ENCODE measurements around the gene JAK2. TPM values are rescaled to one million over a fixed set of nuclear protein-coding genes. Genes with fewer than 3 reads are reported as not detected.
A peak's percentile ranks its signal among the peaks of the same experiment; 100 is the strongest.

Gene JAK2
- total RNA-seq, 5 donors from 2014 or later (not counting 1 experiment from before 2014, with no cell fraction given) = 12.6 to 16.2 (median 15.0) TPM

DNA sequence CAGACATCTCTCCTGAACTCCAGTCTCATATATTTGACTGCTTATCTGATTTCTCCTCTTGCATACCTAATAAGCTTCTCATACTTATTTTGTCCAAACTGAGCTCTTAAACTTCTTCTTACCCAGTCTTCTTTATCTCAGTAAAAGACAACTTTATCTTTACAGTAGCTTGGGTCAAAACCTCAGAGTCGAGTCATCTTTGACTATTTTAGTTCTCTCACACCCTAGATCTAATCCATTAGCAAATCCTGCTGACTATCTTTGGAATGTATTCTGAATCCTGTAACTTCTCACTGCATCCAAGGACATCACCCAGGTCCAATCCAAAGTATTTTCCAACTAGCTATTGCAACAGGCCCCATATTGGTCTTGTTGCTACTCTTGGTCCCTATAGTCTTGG is 11.8 kb upstream of the JAK2 start:
- ATAC-seq (replicated peaks in 1 of 4) (no peak), DNase-seq (no peak)
- no peak overlapping the region for H3K4me3 Mint-ChIP-seq
- no peak overlapping the region for H3K27ac Mint-ChIP-seq
- H3K27me3 Mint-ChIP-seq = peaks cover 0 to 3% of the 10 kb centered on the region in 2 donors
- Histone ChIP-seq H3K36me3 (ENCODE audit: control insufficient read depth in 2 of 2, extremely low read depth in 1 of 2, insufficient read depth in 1 of 2, low read length in 1 of 2) (no peaks in the 10 kb centered on the region), H3K27ac (ENCODE audit: low read length) (no peak overlapping the region), H3K27me3 (replicated peaks in 1 of 2; ENCODE audit: control insufficient read depth in 2 of 2, extremely low read depth in 1 of 2, insufficient read depth in 2 of 2, low read length in 1 of 2) (peaks cover 0 to 3% of the 10 kb centered on the region in 2 experiments), H3K4me1 (ENCODE audit: control insufficient read depth in 1 of 2, extremely low read depth in 1 of 2, insufficient read depth in 2 of 2, low read length in 2 of 2) (peaks cover 6 to 10% of the 10 kb centered on the region in 2 experiments), H3K9me3 (no peaks in the 10 kb centered on the region), H3K4me3 (ENCODE audit: control insufficient read depth in 1 of 2, extremely low read depth in 1 of 2, low read length in 1 of 2) (no peak overlapping the region)
- WGBS (ENCODE audit: insufficient coverage) = 100% methylated on average over 1 of the region's 1 CpG
- CTCF ChIA-PET = interaction anchor here in 1 of 2 donors (1.4 kb wide), 1 partner anchor 16 kb away, joined by 4 read pairs; no protein-coding TSS in a partner anchor
- no peaks in the 10 kb centered on the region for H3K9me3 Mint-ChIP-seq
- H3K4me1 Mint-ChIP-seq = no peaks in the 10 kb centered on the region
- no peaks in the 10 kb centered on the region for H3K36me3 Mint-ChIP-seq
- POLR2A ChIA-PET = no interaction called here

- Mint-ChIP-seq H3K9me3 (no peaks in the 10 kb centered on the region), H3K27ac (no peak overlapping the region), H3K4me1 (no peaks in the 10 kb centered on the region), H3K27me3 (peaks cover 0 to 3% of the 10 kb centered on the region in 2 donors), H3K36me3 (no peaks in the 10 kb centered on the region), H3K4me3 (no peak overlapping the region)
- ATAC-seq (replicated peaks in 1 of 4) (no peak), DNase-seq (no peak)
- CTCF ChIA-PET = interaction anchor here (0.5 to 1.4 kb wide), 2 partner anchors 15 to 213 kb away, joined by 3 to 4 read pairs; no protein-coding TSS in a partner anchor
- Histone ChIP-seq H3K27ac (ENCODE audit: low read length) (no peak overlapping the region), H3K27me3 (replicated peaks in 1 of 2; ENCODE audit: control insufficient read depth in 2 of 2, extremely low read depth in 1 of 2, insufficient read depth in 2 of 2, low read length in 1 of 2) (peaks cover 0 to 3% of the 10 kb centered on the region in 2 experiments), H3K4me3 (ENCODE audit: control insufficient read depth in 1 of 2, extremely low read depth in 1 of 2, low read length in 1 of 2) (no peak overlapping the region), H3K4me1 (ENCODE audit: control insufficient read depth in 1 of 2, extremely low read depth in 1 of 2, insufficient read depth in 2 of 2, low read length in 2 of 2) (peaks cover 6 to 10% of the 10 kb centered on the region in 2 experiments), H3K36me3 (ENCODE audit: control insufficient read depth in 2 of 2, extremely low read depth in 1 of 2, insufficient read depth in 1 of 2, low read length in 1 of 2) (no peaks in the 10 kb centered on the region), H3K9me3 (no peaks in the 10 kb centered on the region)
- POLR2A ChIA-PET = interaction anchor here in 1 of 2 donors (0.6 kb wide), 1 partner anchor 152 kb away, joined by 3 read pairs; no protein-coding TSS in a partner anchor
- no CpG with 5 or more reads among the region's 1 CpG for WGBS (ENCODE audit: insufficient coverage)
These were observed 11.2 kb upstream of the JAK2 start for GRCh38 chr9:4973902-4974301.

DNA sequence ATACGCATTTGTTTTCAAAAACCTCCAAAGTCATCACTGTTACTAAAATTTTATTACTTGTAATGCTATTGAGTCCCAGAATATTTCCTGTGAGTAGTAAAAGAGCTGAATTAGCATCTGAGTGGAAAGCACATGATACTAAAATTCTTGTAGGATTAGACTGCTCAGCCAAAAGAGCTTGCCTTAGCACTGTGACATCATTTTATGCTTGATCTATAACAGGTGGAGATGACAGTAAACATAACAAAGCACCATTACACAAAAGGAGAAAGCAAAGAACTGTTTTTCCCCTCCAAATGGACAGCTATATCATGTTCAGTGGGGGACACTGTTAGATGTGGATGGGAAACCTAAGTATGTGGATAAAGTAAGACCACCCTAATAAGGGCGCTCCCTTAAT is 5.8 kb upstream of the JAK2 start:
- Mint-ChIP-seq H3K27ac (no peak overlapping the region), H3K9me3 (no peaks in the 10 kb centered on the region), H3K27me3 (peaks cover 0 to 3% of the 10 kb centered on the region in 2 donors), H3K36me3 (no peaks in the 10 kb centered on the region), H3K4me1 (peaks cover 6 to 9% (median 8%) of the 10 kb centered on the region in 3 donors), H3K4me3 (no peak overlapping the region)
- no peak overlapping the region for H3K27ac ChIP-seq (ENCODE audit: low read length)
- CTCF ChIA-PET = interaction anchor here (0.6 to 1.4 kb wide), 2 partner anchors 8 to 9 kb away, joined by 3 to 4 read pairs; no protein-coding TSS in a partner anchor
- H3K36me3 ChIP-seq (ENCODE audit: control insufficient read depth in 2 of 2, extremely low read depth in 1 of 2, insufficient read depth in 1 of 2, low read length in 1 of 2) = no peaks in the 10 kb centered on the region
- WGBS (ENCODE audit: insufficient coverage) = no CpG with 5 or more reads among the region's 2 CpGs
- peaks cover 0 to 3% of the 10 kb centered on the region in 2 experiments for H3K27me3 ChIP-seq (replicated peaks in 1 of 2; ENCODE audit: control insufficient read depth in 2 of 2, extremely low read depth in 1 of 2, insufficient read depth in 2 of 2, low read length in 1 of 2)
- H3K4me3 ChIP-seq (ENCODE audit: control insufficient read depth in 1 of 2, extremely low read depth in 1 of 2, low read length in 1 of 2) = no peak overlapping the region
- peaks cover 2 to 7% of the 10 kb centered on the region in 2 experiments for H3K4me1 ChIP-seq (ENCODE audit: control insufficient read depth in 1 of 2, extremely low read depth in 1 of 2, insufficient read depth in 2 of 2, low read length in 2 of 2)
- DNase-seq (no peak), ATAC-seq (replicated peaks in 1 of 4) (no peak)
- POLR2A ChIA-PET = no interaction called here
- H3K9me3 ChIP-seq = no peaks in the 10 kb centered on the region

DNA sequence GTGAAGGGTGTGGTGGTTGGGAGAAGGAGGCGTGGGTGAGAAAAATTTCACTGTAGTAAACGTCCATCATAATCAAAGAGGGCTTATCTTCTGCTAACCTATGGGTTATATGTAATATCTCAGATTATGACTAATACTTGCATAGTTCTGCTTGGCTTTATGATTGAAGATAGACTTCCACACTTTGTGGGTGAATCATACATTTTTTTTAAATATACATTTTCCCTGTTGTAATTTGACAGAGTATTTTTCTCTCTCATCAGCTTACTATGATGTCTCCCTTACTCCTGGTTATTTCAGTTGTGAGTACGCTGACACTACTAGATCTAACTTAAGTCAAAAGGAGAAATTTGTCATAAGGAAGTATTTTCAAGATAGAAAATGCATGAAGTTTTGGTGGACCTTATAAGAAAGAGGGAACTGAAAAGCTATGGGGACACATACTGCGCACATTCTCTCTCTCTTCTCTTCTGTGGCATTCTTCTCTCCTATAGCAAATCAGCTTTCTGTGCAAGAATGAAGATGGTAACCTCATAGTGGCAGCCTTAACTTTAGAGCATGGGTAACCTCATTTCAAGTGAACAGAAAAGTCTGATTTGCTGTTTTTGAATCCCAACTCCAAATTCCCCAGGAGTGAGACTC is 4.9 kb upstream of the JAK2 start:
- Mint-ChIP-seq H3K4me3 (no peak overlapping the region), H3K27me3 (peaks cover 0 to 3% of the 10 kb centered on the region in 2 donors), H3K9me3 (no peaks in the 10 kb centered on the region), H3K4me1 (peaks cover 9 to 10% (median 10%) of the 10 kb centered on the region in 3 donors), H3K36me3 (no peaks in the 10 kb centered on the region), H3K27ac (no peak overlapping the region)
- H3K9me3 ChIP-seq = no peaks in the 10 kb centered on the region
- no peak overlapping the region for H3K27ac ChIP-seq (ENCODE audit: low read length)
- POLR2A ChIA-PET = interaction anchor here in 1 of 2 donors (0.8 kb wide), 1 partner anchor 10 kb away, joined by 3 read pairs; no protein-coding TSS in a partner anchor
- H3K4me1 ChIP-seq (ENCODE audit: control insufficient read depth in 1 of 2, extremely low read depth in 1 of 2, insufficient read depth in 2 of 2, low read length in 2 of 2) = peaks cover 2 to 8% of the 10 kb centered on the region in 2 experiments
- no peak overlapping the region for H3K4me3 ChIP-seq (ENCODE audit: control insufficient read depth in 1 of 2, extremely low read depth in 1 of 2, low read length in 1 of 2)
- no peak for DNase-seq
- CTCF ChIA-PET = interaction anchor here in 1 of 2 donors (1.4 kb wide), 1 partner anchor 8 kb away, joined by 4 read pairs; no protein-coding TSS in a partner anchor
- no CpG with 5 or more reads among the region's 4 CpGs for WGBS (ENCODE audit: insufficient coverage)
- H3K36me3 ChIP-seq (ENCODE audit: control insufficient read depth in 2 of 2, extremely low read depth in 1 of 2, insufficient read depth in 1 of 2, low read length in 1 of 2) = no peaks in the 10 kb centered on the region
- ATAC-seq (replicated peaks in 1 of 4) = no peak
- H3K27me3 ChIP-seq (replicated peaks in 1 of 2; ENCODE audit: control insufficient read depth in 2 of 2, extremely low read depth in 1 of 2, insufficient read depth in 2 of 2, low read length in 1 of 2) = no peaks in the 10 kb centered on the region

GRCh38 chr9:4982721-4983482 is 2.2 kb upstream of the JAK2 start:
- H3K4me1 ChIP-seq (ENCODE audit: control insufficient read depth in 1 of 2, extremely low read depth in 1 of 2, insufficient read depth in 2 of 2, low read length in 2 of 2) = peaks cover 14 to 20% of the 10 kb centered on the region in 2 experiments
- Mint-ChIP-seq H3K9me3 (no peaks in the 10 kb centered on the region), H3K4me3 (peak overlapping the region in 1 of 3 donors; percentile 87), H3K4me1 (peaks cover 24 to 27% (median 27%) of the 10 kb centered on the region in 3 donors), H3K27me3 (peaks cover 0 to 3% of the 10 kb centered on the region in 2 donors), H3K27ac (peak overlapping the region in 1 of 2 donors; percentile 89), H3K36me3 (no peaks in the 10 kb centered on the region)
- POLR2A ChIA-PET = interaction anchor here in 1 of 2 donors (0.7 kb wide), 1 partner anchor 1456 kb away, joined by 3 read pairs; no protein-coding TSS in a partner anchor
- no peak for DNase-seq
- H3K27ac ChIP-seq (ENCODE audit: low read length) = no peak overlapping the region
- CTCF ChIA-PET = interaction anchor here (0.6 to 1.7 kb wide), 6 partner anchors 10 to 1423 kb away, joined by 3 to 4 read pairs (median 3); no protein-coding TSS in a partner anchor
- no peaks in the 10 kb centered on the region for H3K27me3 ChIP-seq (replicated peaks in 1 of 2; ENCODE audit: control insufficient read depth in 2 of 2, extremely low read depth in 1 of 2, insufficient read depth in 2 of 2, low read length in 1 of 2)
- no CpG with 5 or more reads among the region's 2 CpGs for WGBS (ENCODE audit: insufficient coverage)
- no peak overlapping the region for H3K4me3 ChIP-seq (ENCODE audit: control insufficient read depth in 1 of 2, extremely low read depth in 1 of 2, low read length in 1 of 2)
- H3K36me3 ChIP-seq (ENCODE audit: control insufficient read depth in 2 of 2, extremely low read depth in 1 of 2, insufficient read depth in 1 of 2, low read length in 1 of 2) = no peaks in the 10 kb centered on the region
- no peaks in the 10 kb centered on the region for H3K9me3 ChIP-seq
- ATAC-seq (replicated peaks in 1 of 4) = no peak

GRCh38 chr9:4983601-4984165 is 1.4 kb upstream of the JAK2 start:
- peak overlapping the region; percentile 87 to 89 for H3K27ac Mint-ChIP-seq
- H3K4me3 ChIP-seq (ENCODE audit: control insufficient read depth in 1 of 2, extremely low read depth in 1 of 2, low read length in 1 of 2) = no peak overlapping the region

More at GRCh38 chr9:4983601-4984165, 1.4 kb upstream of the JAK2 start:
- Mint-ChIP-seq H3K9me3 (no peaks in the 10 kb centered on the region), H3K4me1 (peaks cover 24 to 27% (median 27%) of the 10 kb centered on the region in 3 donors), H3K4me3 (peak overlapping the region; percentile 87 to 89 (median 87)), H3K27me3 (no peaks in the 10 kb centered on the region), H3K36me3 (no peaks in the 10 kb centered on the region)
- Histone ChIP-seq H3K27ac (ENCODE audit: low read length) (peak overlapping the region; percentile 35), H3K9me3 (no peaks in the 10 kb centered on the region), H3K36me3 (ENCODE audit: control insufficient read depth in 2 of 2, extremely low read depth in 1 of 2, insufficient read depth in 1 of 2, low read length in 1 of 2) (no peaks in the 10 kb centered on the region), H3K4me1 (ENCODE audit: control insufficient read depth in 1 of 2, extremely low read depth in 1 of 2, insufficient read depth in 2 of 2, low read length in 2 of 2) (peaks cover 17 to 25% of the 10 kb centered on the region in 2 experiments), H3K27me3 (replicated peaks in 1 of 2; ENCODE audit: control insufficient read depth in 2 of 2, extremely low read depth in 1 of 2, insufficient read depth in 2 of 2, low read length in 1 of 2) (no peaks in the 10 kb centered on the region)
- DNase-seq (no peak), ATAC-seq (replicated peaks in 1 of 4) (no peak)
- POLR2A ChIA-PET = no interaction called here
- CTCF ChIA-PET = interaction anchor here (0.6 to 1.7 kb wide), 5 partner anchors 9 to 1422 kb away, joined by 3 to 4 read pairs (median 3); no protein-coding TSS in a partner anchor
- 74% methylated on average over 2 of the region's 5 CpGs for WGBS (ENCODE audit: insufficient coverage)

Data from T-cell (primary cell).